SK-MEL-5 (cell line): Measurements from ENCODE around the gene KRTAP9-7. TPM values are rescaled to one million over a fixed set of nuclear protein-coding genes. Genes with fewer than 3 reads are reported as not detected.
"Not testable (repeated sequence)": the region's sequence is repeated elsewhere in the genome, so short reads cannot be mapped to it uniquely, and the experiment has no call there.

Experiments used
- DNase-seq: peaks from one replicate; pipeline ENCODE4 v3.0.0-alpha.2; 2016; ENCODE audit warnings: low read depth, low spot score
- in situ Hi-C: cut with HindIII; loops from 2 replicates; pipeline ENCODE4 v1.10.0; 2016; ENCODE audit warnings: low sequenced_read_pairs, high pct_unique_total_duplicates, low pct_unique_long_range_greater_than_20kb
- total RNA-seq: library from RNA; depleted of rRNA; stranded (reverse); fragments of >200 nt; shearing (Covaris generic); gene quantifications from 2 replicates; pipeline ENCODE4 v1.2.3, GENCODE V29; 2014

Gene KRTAP9-7
- total RNA-seq, 1 experiment from 2014 or later, result not detected

GRCh38 chr17:41264599-41264998, 10.9 kb upstream of the KRTAP9-7 start:
- in situ Hi-C loops, result no loop called here
- DNase-seq, result no peak

GRCh38 chr17:41265078-41265477, 10.4 kb upstream of the KRTAP9-7 start, which contains the start of gene KRTAP9-6:
KRTAP9-6 (plus strand) TSS chr17:41265378; CDS start chr17:41265378, 0 bp downstream.
- no peak for DNase-seq
- in situ Hi-C loops, result no loop called here

GRCh38 chr17:41267711-41268110, 7.8 kb upstream of the KRTAP9-7 start:
- in situ Hi-C loops, result no loop called here
- no peak for DNase-seq

- DNase-seq, in situ Hi-C loops: not testable (repeated sequence)
Measured at GRCh38 chr17:41271323-41271722, 4.2 kb upstream of the KRTAP9-7 start.

- in situ Hi-C loops, result no loop called here
- no peak for DNase-seq
Measured at GRCh38 chr17:41271858-41272257, 3.6 kb upstream of the KRTAP9-7 start.

GRCh38 chr17:41278176-41278955, 2.9 kb downstream of the KRTAP9-7 start:
- in situ Hi-C loops, result no loop called here
- no peak for DNase-seq

- in situ Hi-C loops, result no loop called here
- DNase-seq, result no peak
Measured at GRCh38 chr17:41284043-41284442, 8.5 kb downstream of the KRTAP9-7 start.

- no peak for DNase-seq
- in situ Hi-C loops, result no loop called here
Measured at GRCh38 chr17:41284546-41284945, 9.0 kb downstream of the KRTAP9-7 start.

- DNase-seq, result no peak
- in situ Hi-C loops, result no loop called here
Measured at GRCh38 chr17:41287050-41287449, 11.6 kb downstream of the KRTAP9-7 start.

GRCh38 chr17:41294016-41294415, 18.5 kb downstream of the KRTAP9-7 start:
- in situ Hi-C loops, result no loop called here
- DNase-seq, result no peak

GRCh38 chr17:41296846-41297245, 21.3 kb downstream of the KRTAP9-7 start:
- DNase-seq, result no peak
- in situ Hi-C loops, result no loop called here

- no peak for DNase-seq
- in situ Hi-C loops, result no loop called here
Measured at GRCh38 chr17:41298458-41299135, 23.1 kb downstream of the KRTAP9-7 start.

GRCh38 chr17:41301204-41301790, 25.8 kb downstream of the KRTAP9-7 start:
- in situ Hi-C loops, result no loop called here
- DNase-seq, result no peak

- in situ Hi-C loops, result no loop called here
- no peak for DNase-seq
Measured at GRCh38 chr17:41301916-41302901, 26.7 kb downstream of the KRTAP9-7 start, which contains the start of gene KRTAP29-1. KRTAP29-1 (minus strand) TSS chr17:41302851; CDS start chr17:41302851, 0 bp downstream.

GRCh38 chr17:41302981-41303380, 27.5 kb downstream of the KRTAP9-7 start:
- in situ Hi-C loops, result no loop called here
- DNase-seq, result no peak

- in situ Hi-C loops, result no loop called here
- DNase-seq, result no peak
Measured at GRCh38 chr17:41304091-41304490, 28.6 kb downstream of the KRTAP9-7 start.

GRCh38 chr17:41307647-41308046, 32.1 kb downstream of the KRTAP9-7 start:
- DNase-seq, result no peak
- in situ Hi-C loops, result no loop called here
